ENCODE data around the gene LYPD6. TPM values are rescaled to one million over a fixed set of nuclear protein-coding genes. Genes with fewer than 3 reads are reported as not detected.
"Not testable (repeated sequence)": the region's sequence is repeated elsewhere in the genome, so short reads cannot be mapped to it uniquely, and the experiment has no call there.

Gene LYPD6
- total RNA-seq, 1 experiment from 2014 or later: 0.54 TPM

DNA sequence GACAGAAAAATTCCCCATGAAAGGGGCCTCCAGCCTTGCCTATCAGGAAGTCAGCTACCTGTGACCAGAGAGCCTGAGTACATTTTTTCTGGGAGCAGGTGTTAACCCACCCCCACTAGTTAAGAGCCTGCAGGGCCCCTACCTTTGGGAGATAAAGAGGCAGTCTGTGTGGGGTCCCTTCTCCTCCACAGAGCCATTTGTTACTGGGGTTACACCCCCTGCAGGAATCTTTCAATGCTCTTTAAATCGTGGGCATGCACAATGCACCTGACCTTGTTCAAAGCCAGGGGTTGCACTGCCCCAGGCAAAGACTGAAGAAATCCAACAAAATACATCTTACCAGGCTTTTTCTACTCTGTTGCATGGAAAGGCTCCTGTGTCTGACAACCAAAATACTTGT lies 15.7 kb upstream of the LYPD6 start:
- Histone ChIP-seq H3K4me3 (ENCODE audit: low read depth, low read length, poor library complexity, severe bottlenecking) (no peak overlapping the region), H3K9me3 (ENCODE audit: low read depth, low read length, poor library complexity, severe bottlenecking) (no peaks in the 10 kb centered on the region), H3K4me1 (ENCODE audit: insufficient read depth, low read length, poor library complexity, severe bottlenecking) (peaks cover 6% of the 10 kb centered on the region), H3K36me3 (ENCODE audit: insufficient read depth, low read length, poor library complexity, severe bottlenecking) (no peaks in the 10 kb centered on the region), H3K27me3 (replicated peaks; ENCODE audit: insufficient read depth, low read depth, low read length, poor library complexity) (no peaks in the 10 kb centered on the region), H3K27ac (ENCODE audit: low read depth, low read length, poor library complexity, severe bottlenecking) (no peak overlapping the region)
- no peak for DNase-seq (ENCODE audit: low spot score)
- CTCF ChIA-PET: no interaction called here
- TF ChIP-seq EZH2 (IDR thresholded peaks at IDR 0.05; ENCODE audit: borderline replicate concordance, low read depth, low read length, poor library complexity, severe bottlenecking): no peak
- TF ChIP-seq, protein P1, sequence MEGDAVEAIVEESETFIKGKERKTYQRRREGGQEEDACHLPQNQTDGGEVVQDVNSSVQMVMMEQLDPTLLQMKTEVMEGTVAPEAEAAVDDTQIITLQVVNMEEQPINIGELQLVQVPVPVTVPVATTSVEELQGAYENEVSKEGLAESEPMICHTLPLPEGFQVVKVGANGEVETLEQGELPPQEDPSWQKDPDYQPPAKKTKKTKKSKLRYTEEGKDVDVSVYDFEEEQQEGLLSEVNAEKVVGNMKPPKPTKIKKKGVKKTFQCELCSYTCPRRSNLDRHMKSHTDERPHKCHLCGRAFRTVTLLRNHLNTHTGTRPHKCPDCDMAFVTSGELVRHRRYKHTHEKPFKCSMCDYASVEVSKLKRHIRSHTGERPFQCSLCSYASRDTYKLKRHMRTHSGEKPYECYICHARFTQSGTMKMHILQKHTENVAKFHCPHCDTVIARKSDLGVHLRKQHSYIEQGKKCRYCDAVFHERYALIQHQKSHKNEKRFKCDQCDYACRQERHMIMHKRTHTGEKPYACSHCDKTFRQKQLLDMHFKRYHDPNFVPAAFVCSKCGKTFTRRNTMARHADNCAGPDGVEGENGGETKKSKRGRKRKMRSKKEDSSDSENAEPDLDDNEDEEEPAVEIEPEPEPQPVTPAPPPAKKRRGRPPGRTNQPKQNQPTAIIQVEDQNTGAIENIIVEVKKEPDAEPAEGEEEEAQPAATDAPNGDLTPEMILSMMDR (conservative IDR thresholded peaks at IDR 0.05; ENCODE audit: low read depth, low read length): no peak
- POLR2A ChIA-PET (ENCODE audit: low non-redundant PET): no interaction called here
- intact Hi-C loops (cut with micrococcal nuclease; ENCODE audit: unreplicated experiment): no loop called here
- no TSS peak for BruUV-seq (replicated peaks)

DNA sequence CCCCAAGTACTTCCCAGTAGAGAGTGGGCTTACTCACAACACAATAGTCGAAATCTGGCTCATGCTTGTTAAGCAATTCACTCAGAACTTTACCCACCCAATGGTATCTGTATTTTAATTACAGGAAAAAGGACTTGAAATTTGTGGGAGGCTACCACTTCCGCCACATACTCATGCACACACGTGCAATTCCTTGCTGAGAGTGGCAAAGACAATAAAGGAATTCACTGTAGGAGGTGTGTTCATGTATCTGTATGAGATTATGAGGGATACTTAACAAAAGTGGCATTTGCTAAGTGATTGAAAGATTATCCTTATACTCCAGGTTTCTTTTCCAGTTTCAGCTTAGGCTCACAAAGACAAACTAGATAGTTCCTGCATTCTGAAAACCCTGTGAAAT lies 14.9 kb upstream of the LYPD6 start:
- intact Hi-C loops (cut with micrococcal nuclease; ENCODE audit: unreplicated experiment): no loop called here
- no peak overlapping the region for H3K27ac ChIP-seq (ENCODE audit: low read depth, low read length, poor library complexity, severe bottlenecking)
- TF ChIP-seq, protein P1 (conservative IDR thresholded peaks at IDR 0.05; ENCODE audit: low read depth, low read length): no peak
- no peak for TF ChIP-seq EZH2 (IDR thresholded peaks at IDR 0.05; ENCODE audit: borderline replicate concordance, low read depth, low read length, poor library complexity, severe bottlenecking)
- no peaks in the 10 kb centered on the region for H3K36me3 ChIP-seq (ENCODE audit: insufficient read depth, low read length, poor library complexity, severe bottlenecking)
- POLR2A ChIA-PET (ENCODE audit: low non-redundant PET): no interaction called here
- H3K27me3 ChIP-seq (replicated peaks; ENCODE audit: insufficient read depth, low read depth, low read length, poor library complexity): no peaks in the 10 kb centered on the region
- peak; percentile 44 for DNase-seq (ENCODE audit: low spot score)
- peaks cover 6% of the 10 kb centered on the region for H3K4me1 ChIP-seq (ENCODE audit: insufficient read depth, low read length, poor library complexity, severe bottlenecking)
- no peak overlapping the region for H3K4me3 ChIP-seq (ENCODE audit: low read depth, low read length, poor library complexity, severe bottlenecking)
- CTCF ChIA-PET: no interaction called here
- BruUV-seq (replicated peaks): no TSS peak
- H3K9me3 ChIP-seq (ENCODE audit: low read depth, low read length, poor library complexity, severe bottlenecking): no peaks in the 10 kb centered on the region

DNA sequence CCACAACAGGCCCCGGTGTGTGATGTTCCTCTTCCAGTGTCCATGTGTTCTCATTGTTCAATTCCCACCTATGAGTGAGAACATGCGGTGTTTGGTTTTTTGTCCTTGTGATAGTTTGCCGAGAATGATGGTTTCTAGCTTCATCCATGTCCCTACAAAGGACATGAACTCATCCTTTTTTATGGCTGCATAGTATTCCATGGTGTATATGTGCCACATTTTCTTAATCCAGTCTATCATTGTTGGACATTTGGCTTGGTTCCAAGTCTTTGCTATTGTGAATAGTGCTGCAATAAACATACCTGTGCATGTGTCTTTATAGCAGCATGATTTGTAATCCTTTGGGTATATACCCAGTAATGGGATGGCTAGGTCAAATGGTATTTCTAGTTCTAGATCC lies 11.8 kb upstream of the LYPD6 start:
- CTCF ChIA-PET; POLR2A ChIA-PET (ENCODE audit: low non-redundant PET); H3K27ac ChIP-seq (ENCODE audit: low read depth, low read length, poor library complexity, severe bottlenecking); H3K27me3 ChIP-seq (replicated peaks; ENCODE audit: insufficient read depth, low read depth, low read length, poor library complexity); intact Hi-C loops (cut with micrococcal nuclease; ENCODE audit: unreplicated experiment); BruUV-seq (replicated peaks); H3K9me3 ChIP-seq (ENCODE audit: low read depth, low read length, poor library complexity, severe bottlenecking); DNase-seq (ENCODE audit: low spot score); H3K36me3 ChIP-seq (ENCODE audit: insufficient read depth, low read length, poor library complexity, severe bottlenecking); H3K4me3 ChIP-seq (ENCODE audit: low read depth, low read length, poor library complexity, severe bottlenecking); H3K4me1 ChIP-seq (ENCODE audit: insufficient read depth, low read length, poor library complexity, severe bottlenecking): not testable (repeated sequence)

DNA sequence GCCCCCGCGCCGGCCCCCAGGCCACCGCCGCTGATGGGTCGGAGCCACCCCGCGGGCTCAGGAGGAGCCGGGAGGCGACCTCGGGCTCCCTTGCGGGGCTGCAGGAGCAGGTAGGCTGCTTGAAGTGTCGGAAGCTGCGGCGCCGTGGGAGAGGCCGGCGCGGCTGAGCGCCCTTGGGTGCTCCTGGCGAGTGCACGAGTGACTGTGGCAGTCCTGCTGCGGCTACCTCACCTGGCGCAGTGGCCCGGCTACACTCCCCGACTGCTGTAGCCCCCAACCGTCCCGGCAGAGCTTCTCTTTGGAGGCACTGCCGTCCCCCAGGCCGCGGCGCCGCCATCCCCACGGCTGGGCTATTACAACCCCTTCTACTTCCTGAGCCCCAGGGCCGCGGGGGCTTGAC lies 10.0 kb upstream of the LYPD6 start:
- ChIA-PET POLR2A (ENCODE audit: low non-redundant PET) (no interaction called here), CTCF (no interaction called here)
- Histone ChIP-seq H3K4me1 (ENCODE audit: insufficient read depth, low read length, poor library complexity, severe bottlenecking) (no peaks in the 10 kb centered on the region), H3K27ac (ENCODE audit: low read depth, low read length, poor library complexity, severe bottlenecking) (no peak overlapping the region), H3K36me3 (ENCODE audit: insufficient read depth, low read length, poor library complexity, severe bottlenecking) (no peaks in the 10 kb centered on the region), H3K27me3 (replicated peaks; ENCODE audit: insufficient read depth, low read depth, low read length, poor library complexity) (peaks cover 5% of the 10 kb centered on the region), H3K4me3 (ENCODE audit: low read depth, low read length, poor library complexity, severe bottlenecking) (no peak overlapping the region), H3K9me3 (ENCODE audit: low read depth, low read length, poor library complexity, severe bottlenecking) (no peaks in the 10 kb centered on the region)
- BruUV-seq (replicated peaks): no TSS peak
- DNase-seq (ENCODE audit: low spot score): no peak
- intact Hi-C loops (cut with micrococcal nuclease; ENCODE audit: unreplicated experiment): no loop called here
- no peak for TF ChIP-seq EZH2 (IDR thresholded peaks at IDR 0.05; ENCODE audit: borderline replicate concordance, low read depth, low read length, poor library complexity, severe bottlenecking)
- TF ChIP-seq, protein P1 (conservative IDR thresholded peaks at IDR 0.05; ENCODE audit: low read depth, low read length): no peak
